HepG2 (cell line): ENCODE results near the gene SIRT6. TPM values are rescaled to one million over a fixed set of nuclear protein-coding genes. Genes with fewer than 3 reads are reported as not detected.

Source experiments
- ATAC-seq: fragments of 200-7000 bp; cut with Tn5 transposase; 3 replicates; pipeline ENCODE4 v1.9.1; 2020; ENCODE audit warnings: mild to moderate bottlenecking, moderate library complexity
- BruUV-seq: library from RNA; stranded (reverse); fragments of 400-500 nt; replicated peaks from 2 replicates; lab custom pipeline; 2021; lab: Mats Ljungman, UMichigan
- CTCF ChIA-PET: fragments of 300-600 bp; formaldehyde crosslinking; extraction: SDS; loops from one replicate; lab custom pipeline; 2021; ENCODE audit warnings: low total read pairs, inconsistent platforms, low intra/inter-chr PET ratio; lab: Yijun Ruan, JAX
- POLR2A ChIA-PET: fragments of 350-600 bp; sonication (Branson Sonifier 250); formaldehyde crosslinking; loops from one replicate; lab custom pipeline; 2020; ENCODE audit warnings: antibody characterized with exemption, inconsistent platforms; lab: Yijun Ruan, JAX
- DNase-seq: peaks from one replicate; pipeline ENCODE4 v3.0.0-alpha.2; 2015; ENCODE audit warnings: low spot score
- FAIRE-seq: peaks from 3 replicates; lab custom pipeline; 2011; peaks lifted over from hg19 to GRCh38; lab: Jason Lieb, UNC
- H2AFZ ChIP-seq: one replicate; pipeline ENCODE4 v1.6.1; 2011; ENCODE audit warnings: low read length, inconsistent platforms
- H3K27ac ChIP-seq: fragments of 300-600 bp; 3 replicates; pipeline ENCODE4 v1.8.0; 2011; ENCODE audit warnings: mixed run types, mild to moderate bottlenecking, mixed read lengths, low read length, inconsistent platforms; ENCODE audit not compliant: insufficient read depth; ENCODE audit errors: extremely low read length
- H3K27me3 ChIP-seq, 2 experiments: fragments of 200-600 bp in 1 of 2; 2 replicates in 1 of 2; 3 replicates in 1 of 2; pipeline versions ENCODE4 v1.6.0 to v1.8.0; 2011; ENCODE audit warnings: low read length in 2 of 2, mild to moderate bottlenecking in 2 of 2, moderate library complexity in 2 of 2, inconsistent platforms in 1 of 2; ENCODE audit not compliant: insufficient read depth in 2 of 2, control insufficient read depth in 1 of 2
- H3K36me3 ChIP-seq, 2 experiments: fragments of 200-600 bp in 1 of 2; replicated peaks in 1 of 2; 2 replicates in 1 of 2; 3 replicates in 1 of 2; pipeline versions ENCODE4 v1.5.1 to v1.8.0; 2011; ENCODE audit warnings: low read length in 2 of 2, inconsistent platforms in 1 of 2; ENCODE audit not compliant: insufficient read depth in 2 of 2, control insufficient read depth in 1 of 2
- H3K4me1 ChIP-seq: 2 replicates; pipeline ENCODE4 v1.5.1; 2012; ENCODE audit warnings: low read length, inconsistent platforms; ENCODE audit not compliant: insufficient read depth
- H3K4me2 ChIP-seq: 2 replicates; pipeline ENCODE4 v1.6.0; 2011; ENCODE audit warnings: low read depth, low read length, inconsistent platforms
- H3K4me3 ChIP-seq, 3 experiments: fragments of 200-600 bp in 1 of 3; sonication (generic), shearing (Covaris generic) in 1 of 3; replicated peaks in 1 of 3; 2 replicates each; pipeline ENCODE4 v1.5.1; 2011 to 2016; ENCODE audit warnings: low read length in 3 of 3, inconsistent platforms in 2 of 3, low read depth in 2 of 3, mild to moderate bottlenecking in 2 of 3, control low read depth in 1 of 3, mixed read lengths in 1 of 3; ENCODE audit not compliant: insufficient read depth in 1 of 3
- H3K79me2 ChIP-seq: one replicate; pipeline ENCODE4 v1.6.1; 2011; ENCODE audit warnings: low read length, inconsistent platforms; ENCODE audit not compliant: insufficient read depth
- H3K9ac ChIP-seq: 2 replicates; pipeline ENCODE4 v1.6.0; 2011; ENCODE audit warnings: mild to moderate bottlenecking, low read depth, low read length, inconsistent platforms; ENCODE audit not compliant: insufficient read depth
- H3K9me3 ChIP-seq: 2 replicates; pipeline ENCODE4 v1.5.1; 2012; ENCODE audit warnings: mild to moderate bottlenecking, low read length
- H4K20me1 ChIP-seq: 2 replicates; pipeline ENCODE4 v1.6.0; 2011; ENCODE audit warnings: inconsistent platforms, mild to moderate bottlenecking, low read length, moderate library complexity; ENCODE audit not compliant: insufficient read depth
- FOXK2 ChIP-seq: fragments of 450-650 bp; IDR thresholded peaks from 2 replicates; pipeline ENCODE4 v1.6.1; 2016
- KMT2B ChIP-seq: IDR thresholded peaks from 2 replicates; pipeline ENCODE4 v1.6.1; 2016; ENCODE audit warnings: missing genetic modification reagents, missing compliant biosample characterization
- RXRA ChIP-seq: sonication (generic); formaldehyde crosslinking; IDR thresholded peaks from 2 replicates; pipeline ENCODE4 v1.5.1; 2020; ENCODE audit warnings: missing genetic modification reagents
- SMAD3 ChIP-seq: sonication (generic); formaldehyde crosslinking; IDR thresholded peaks from 2 replicates; pipeline ENCODE4 v1.4.0; 2020; ENCODE audit warnings: missing genetic modification reagents
- SRSF4 ChIP-seq: fragments of 200-400 bp; formaldehyde crosslinking; IDR thresholded peaks from one replicate; pipeline ENCODE4 v1.6.1; 2018; ENCODE audit warnings: mild to moderate bottlenecking, low read depth, low read length, moderate library complexity; ENCODE audit not compliant: poor library complexity, severe bottlenecking
- STAG1 ChIP-seq: sonication (generic); formaldehyde crosslinking; IDR thresholded peaks from 2 replicates; pipeline ENCODE4 v1.4.0; 2020; ENCODE audit warnings: missing genetic modification reagents
- ZNF17 ChIP-seq: sonication (generic); formaldehyde crosslinking; IDR thresholded peaks from 2 replicates; pipeline ENCODE4 v1.5.0; 2020; ENCODE audit warnings: mild to moderate bottlenecking, missing genetic modification reagents
- ZNF234 ChIP-seq: sonication (generic); formaldehyde crosslinking; conservative IDR thresholded peaks from 2 replicates; pipeline ENCODE4 v1.5.1; 2020; ENCODE audit warnings: mild to moderate bottlenecking, missing genetic modification reagents
- ZNF292 ChIP-seq: sonication (generic); formaldehyde crosslinking; IDR thresholded peaks from 2 replicates; pipeline ENCODE4 v1.8.1; 2022; ENCODE audit warnings: mild to moderate bottlenecking, low read depth, missing genetic modification reagents, borderline replicate concordance
- ZNF382 ChIP-seq: sonication (generic); formaldehyde crosslinking; IDR thresholded peaks from 2 replicates; pipeline ENCODE4 v1.5.0; 2020; ENCODE audit warnings: missing genetic modification reagents, mild to moderate bottlenecking, borderline replicate concordance
- ZNF383 ChIP-seq: sonication (generic); formaldehyde crosslinking; IDR thresholded peaks from 2 replicates; pipeline ENCODE4 v1.4.0; 2020; ENCODE audit warnings: missing genetic modification reagents, mild to moderate bottlenecking, borderline replicate concordance
- ZNF550 ChIP-seq: sonication (generic); formaldehyde crosslinking; IDR thresholded peaks from 2 replicates; pipeline ENCODE4 v1.4.0; 2020; ENCODE audit warnings: mild to moderate bottlenecking, missing genetic modification reagents, borderline replicate concordance
- ZNF800 ChIP-seq: sonication (generic); formaldehyde crosslinking; IDR thresholded peaks from 2 replicates; pipeline ENCODE4 v1.4.0; 2020; ENCODE audit warnings: missing genetic modification reagents
- WGBS: methylation state at CpG from one replicate; pipeline ENCODE4 v1.1.6; 2017; ENCODE audit warnings: low lambda C conversion rate; 5-methylcytosine and 5-hydroxymethylcytosine counted together
- in situ Hi-C: cut with HindIII; loops from 2 replicates; pipeline ENCODE4 v1.10.0; 2017; ENCODE audit warnings: low pct_unique_long_range_greater_than_20kb; ENCODE audit not compliant: extremely low pct_ligation_motif_present
- intact Hi-C: fragments of 100-400 bp; cut with micrococcal nuclease; formaldehyde crosslinking; loops from one replicate; pipeline ENCODE4 v1.10.0; 2022; ENCODE audit not compliant: unreplicated experiment
- polyA plus RNA-seq, 8 experiments: library from polyadenylated mRNA; depleted of rRNA in 3 of 8; stranded (reverse) in 7 of 8; unstranded in 1 of 8; fragments of >200 nt; fragmentation: Illumina TruSeq in 4 of 8; extraction: Trizol in 4 of 8; gene quantifications; 2 replicates each; pipeline versions ENCODE4 v1.2.1 to v1.2.3, GENCODE V29; 2011 to 2016; ENCODE audit warnings: low read depth in 4 of 8, missing spikeins in 1 of 8, mixed read lengths in 1 of 8; ENCODE audit not compliant: insufficient read depth in 1 of 8
- total RNA-seq, 5 experiments: library from RNA; depleted of rRNA; stranded (reverse); fragments of >200 nt; fragmentation: Illumina TruSeq; extraction: Trizol; gene quantifications; 2 replicates each; pipeline ENCODE4 v1.2.3, GENCODE V29; 2016; ENCODE audit warnings: low read depth in 1 of 5
- TF ChIP-seq, protein P1 (sequence below): sonication (generic); formaldehyde crosslinking; IDR thresholded peaks from 2 replicates; pipeline ENCODE4 v1.9.0; 2022; ENCODE audit warnings: low read depth, missing genetic modification reagents
- TF ChIP-seq, protein P2 (sequence below), 2 experiments: sonication (generic) in 1 of 2; formaldehyde crosslinking in 1 of 2; IDR thresholded peaks; 2 replicates each; pipeline versions ENCODE4 v1.4.0 to v1.6.1; 2018 to 2020; ENCODE audit warnings: missing genetic modification reagents in 2 of 2, borderline replicate concordance in 1 of 2, low read depth in 1 of 2, mild to moderate bottlenecking in 1 of 2, missing biosample characterization in 1 of 2
- TF ChIP-seq, protein P3 (sequence below): IDR thresholded peaks from 2 replicates; pipeline ENCODE4 v1.6.1; 2012; ENCODE audit warnings: inconsistent platforms
- TF ChIP-seq, protein P4 (sequence below): sonication (generic); formaldehyde crosslinking; IDR thresholded peaks from 2 replicates; pipeline ENCODE4 v1.8.0; 2022; ENCODE audit warnings: mild to moderate bottlenecking, missing genetic modification reagents, moderate library complexity

Gene SIRT6
- total and polyA plus RNA-seq, 2 of the 13 experiments (the other 11 are each of a cell fraction or from before 2014, with no cell fraction given): 11.0 to 18.4 TPM

DNA sequence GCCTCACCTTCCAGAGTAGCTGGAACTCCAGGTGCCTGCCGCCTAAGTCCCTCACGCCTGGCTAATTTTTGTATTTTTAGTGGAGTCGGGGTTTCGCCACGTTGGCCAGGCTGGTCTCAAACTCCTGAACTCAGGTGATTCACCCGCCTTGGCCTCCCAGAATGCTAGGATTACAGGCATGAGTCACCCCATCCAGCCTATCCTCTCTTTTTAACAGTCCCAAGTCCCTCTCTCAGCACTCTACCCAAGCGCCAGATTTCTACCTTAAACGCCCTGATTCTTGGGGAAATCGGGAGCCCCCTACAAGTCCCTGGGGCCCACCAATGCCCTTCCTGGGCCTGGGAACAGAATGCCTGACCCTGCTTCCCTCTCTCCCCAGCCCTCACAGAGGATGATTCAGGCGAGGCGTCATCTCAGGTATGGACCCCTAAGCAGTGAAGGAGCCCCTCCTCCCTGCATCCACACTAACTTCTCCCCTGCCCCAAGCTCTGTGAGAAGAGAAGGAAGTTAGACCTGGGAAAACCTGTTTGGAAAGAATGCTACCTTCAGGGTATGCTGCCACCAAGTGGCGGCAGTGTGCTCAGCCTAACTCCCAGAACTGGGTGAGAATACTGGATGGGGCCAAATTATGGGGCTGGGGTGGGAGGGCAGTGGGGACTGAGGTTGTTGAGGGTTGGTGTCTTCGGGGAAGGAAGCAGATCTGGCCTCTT is 26.2 kb upstream of the SIRT6 start:
- no peaks in the 10 kb centered on the region for H4K20me1 ChIP-seq
- ChIA-PET CTCF (no interaction called here), POLR2A (interaction anchor here (0.6 kb wide), 1 partner anchor 237 kb away, joined by 4 read pairs; no protein-coding TSS in a partner anchor)
- 12% methylated on average over 11 of the region's 13 CpGs for WGBS
- intact Hi-C loops (no loop called here), in situ Hi-C loops (loop anchor here (25.0 kb wide), 1 partner anchor 346 kb away; the partner anchor contains the start of gene ZFR2)
- BruUV-seq: no TSS peak
- H3K27ac ChIP-seq: no peak overlapping the region
- ATAC-seq (peak; percentile 56), DNase-seq (peak; percentile 52), FAIRE-seq (peak; percentile 8)
- H3K4me2 ChIP-seq: no peak overlapping the region
- H3K79me2 ChIP-seq: no peaks in the 10 kb centered on the region
- H3K36me3 ChIP-seq: no peaks in the 10 kb centered on the region
- peaks cover 0 to 9% of the 10 kb centered on the region in 2 experiments; a peak in 3 of 5 replicates for H3K27me3 ChIP-seq
- H3K4me3 ChIP-seq: no peak overlapping the region
- H3K4me1 ChIP-seq: peaks cover 22% of the 10 kb centered on the region
- H3K9ac ChIP-seq: no peak overlapping the region
- no peaks in the 10 kb centered on the region for H3K9me3 ChIP-seq
- no peak overlapping the region for H2AFZ ChIP-seq
- TF ChIP-seq ZNF550 (CRISPR knock-in tag) (no peak), FOXK2 (no peak), RXRA (no peak), ZNF234 (no peak), ZNF17 (CRISPR knock-in tag) (no peak), ZNF800 (no peak), ZNF383 (CRISPR knock-in tag) (no peak), ZNF382 (CRISPR knock-in tag) (no peak), SRSF4 (no peak), STAG1 (peak; percentile 57), ZNF292 (no peak), SMAD3 (CRISPR knock-in tag) (no peak), KMT2B (CRISPR knock-in tag) (no peak)
- TF ChIP-seq, protein P1, sequence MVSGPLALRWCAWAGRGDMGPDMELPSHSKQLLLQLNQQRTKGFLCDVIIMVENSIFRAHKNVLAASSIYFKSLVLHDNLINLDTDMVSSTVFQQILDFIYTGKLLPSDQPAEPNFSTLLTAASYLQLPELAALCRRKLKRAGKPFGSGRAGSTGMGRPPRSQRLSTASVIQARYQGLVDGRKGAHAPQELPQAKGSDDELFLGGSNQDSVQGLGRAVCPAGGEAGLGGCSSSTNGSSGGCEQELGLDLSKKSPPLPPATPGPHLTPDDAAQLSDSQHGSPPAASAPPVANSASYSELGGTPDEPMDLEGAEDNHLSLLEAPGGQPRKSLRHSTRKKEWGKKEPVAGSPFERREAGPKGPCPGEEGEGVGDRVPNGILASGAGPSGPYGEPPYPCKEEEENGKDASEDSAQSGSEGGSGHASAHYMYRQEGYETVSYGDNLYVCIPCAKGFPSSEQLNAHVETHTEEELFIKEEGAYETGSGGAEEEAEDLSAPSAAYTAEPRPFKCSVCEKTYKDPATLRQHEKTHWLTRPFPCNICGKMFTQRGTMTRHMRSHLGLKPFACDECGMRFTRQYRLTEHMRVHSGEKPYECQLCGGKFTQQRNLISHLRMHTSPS (CRISPR knock-in tag): no peak
- TF ChIP-seq, protein P2, sequence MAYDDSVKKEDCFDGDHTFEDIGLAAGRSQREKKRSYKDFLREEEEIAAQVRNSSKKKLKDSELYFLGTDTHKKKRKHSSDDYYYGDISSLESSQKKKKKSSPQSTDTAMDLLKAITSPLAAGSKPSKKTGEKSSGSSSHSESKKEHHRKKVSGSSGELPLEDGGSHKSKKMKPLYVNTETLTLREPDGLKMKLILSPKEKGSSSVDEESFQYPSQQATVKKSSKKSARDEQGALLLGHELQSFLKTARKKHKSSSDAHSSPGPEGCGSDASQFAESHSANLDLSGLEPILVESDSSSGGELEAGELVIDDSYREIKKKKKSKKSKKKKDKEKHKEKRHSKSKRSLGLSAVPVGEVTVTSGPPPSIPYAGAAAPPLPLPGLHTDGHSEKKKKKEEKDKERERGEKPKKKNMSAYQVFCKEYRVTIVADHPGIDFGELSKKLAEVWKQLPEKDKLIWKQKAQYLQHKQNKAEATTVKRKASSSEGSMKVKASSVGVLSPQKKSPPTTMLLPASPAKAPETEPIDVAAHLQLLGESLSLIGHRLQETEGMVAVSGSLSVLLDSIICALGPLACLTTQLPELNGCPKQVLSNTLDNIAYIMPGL (CRISPR knock-in tag; IDR thresholded peaks at IDR 0.05; ENCODE audit: borderline replicate concordance in 1 of 2, low read depth in 1 of 2): no peak
- TF ChIP-seq, protein P3, sequence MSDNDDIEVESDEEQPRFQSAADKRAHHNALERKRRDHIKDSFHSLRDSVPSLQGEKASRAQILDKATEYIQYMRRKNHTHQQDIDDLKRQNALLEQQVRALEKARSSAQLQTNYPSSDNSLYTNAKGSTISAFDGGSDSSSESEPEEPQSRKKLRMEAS: no peak
- TF ChIP-seq, protein P4, sequence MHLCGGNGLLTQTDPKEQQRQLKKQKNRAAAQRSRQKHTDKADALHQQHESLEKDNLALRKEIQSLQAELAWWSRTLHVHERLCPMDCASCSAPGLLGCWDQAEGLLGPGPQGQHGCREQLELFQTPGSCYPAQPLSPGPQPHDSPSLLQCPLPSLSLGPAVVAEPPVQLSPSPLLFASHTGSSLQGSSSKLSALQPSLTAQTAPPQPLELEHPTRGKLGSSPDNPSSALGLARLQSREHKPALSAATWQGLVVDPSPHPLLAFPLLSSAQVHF (CRISPR knock-in tag): no peak
